H1 (cell line): ENCODE data around the gene NID1. TPM values are rescaled to one million over a fixed set of nuclear protein-coding genes. Genes with fewer than 3 reads are reported as not detected.

ENCODE experiments used
- CTCF ChIA-PET: fragments of 300-600 bp; sonication (Branson Sonifier 250); formaldehyde crosslinking; loops from one replicate; lab custom pipeline; 2021; ENCODE audit not compliant: partially characterized antibody; lab: Charles Lee
- POLR2A ChIA-PET: fragments of 300-600 bp; sonication (Branson Sonifier 250); formaldehyde crosslinking; loops from one replicate; lab custom pipeline; 2021; ENCODE audit warnings: inconsistent platforms; ENCODE audit not compliant: partially characterized antibody; lab: Charles Lee
- DNase-seq, 2 experiments: peaks; one replicate each; pipeline versions ENCODE4 v3.0.0 to v3.0.0-alpha.2; 2010 to 2022; ENCODE audit warnings: low spot score in 2 of 2, low read depth in 1 of 2, mixed read lengths in 1 of 2
- FAIRE-seq: peaks from 2 replicates; lab custom pipeline; 2011; peaks lifted over from hg19 to GRCh38; lab: Jason Lieb, UNC
- H2AFZ ChIP-seq: 2 replicates; pipeline ENCODE4 v1.8.1; 2012; ENCODE audit warnings: low read length, inconsistent platforms
- H2AK5ac ChIP-seq: 2 replicates; pipeline ENCODE4 v1.6.1; 2013; ENCODE audit warnings: low read depth, low read length
- H2BK120ac ChIP-seq: replicated peaks from 2 replicates; pipeline ENCODE3; 2013; ENCODE audit warnings: low read depth, low read length, inconsistent platforms
- H2BK12ac ChIP-seq: 2 replicates; pipeline ENCODE4 v1.6.1; 2013; ENCODE audit warnings: low read depth, low read length
- H2BK15ac ChIP-seq: 2 replicates; pipeline ENCODE4 v1.6.1; 2013; ENCODE audit warnings: low read length
- H2BK20ac ChIP-seq: 2 replicates; pipeline ENCODE4 v1.6.1; 2013; ENCODE audit warnings: low read length
- H2BK5ac ChIP-seq: 2 replicates; pipeline ENCODE4 v1.6.1; 2013; ENCODE audit warnings: low read depth, low read length
- H3K14ac ChIP-seq: 2 replicates; pipeline ENCODE4 v1.6.1; 2013; ENCODE audit warnings: inconsistent platforms; ENCODE audit not compliant: insufficient read length
- H3K18ac ChIP-seq: 2 replicates; pipeline ENCODE4 v1.6.1; 2013; ENCODE audit warnings: low read length; ENCODE audit errors: extremely low read depth
- H3K23ac ChIP-seq: 2 replicates; pipeline ENCODE4 v1.6.1; 2013; ENCODE audit warnings: inconsistent platforms; ENCODE audit not compliant: insufficient read length
- H3K23me2 ChIP-seq: 2 replicates; pipeline ENCODE4 v1.6.1; 2013; ENCODE audit warnings: low read depth, low read length
- H3K27ac ChIP-seq: 2 replicates; pipeline ENCODE4 v1.6.1; 2011; ENCODE audit warnings: low read depth, low read length, inconsistent platforms
- H3K27me3 ChIP-seq, 4 experiments: replicated peaks in 1 of 4; 1 replicate in 1 of 4; 2 replicates in 3 of 4; pipeline versions ENCODE4 v1.6.1 to v1.8.1; 2011 to 2013; ENCODE audit warnings: low read length in 3 of 4, mild to moderate bottlenecking in 3 of 4, inconsistent platforms in 2 of 4, mixed read lengths in 2 of 4, moderate library complexity in 1 of 4; ENCODE audit not compliant: control insufficient read depth in 3 of 4, insufficient read depth in 3 of 4; ENCODE audit errors: extremely low read depth in 1 of 4
- H3K36me3 ChIP-seq, 4 experiments: 2 replicates each; pipeline versions ENCODE4 v1.6.1 to v1.8.1; 2011 to 2013; ENCODE audit warnings: mild to moderate bottlenecking in 4 of 4, low read length in 3 of 4, moderate library complexity in 2 of 4, control low read depth in 1 of 4, inconsistent platforms in 1 of 4; ENCODE audit not compliant: insufficient read depth in 4 of 4, control insufficient read depth in 2 of 4
- H3K4ac ChIP-seq: replicated peaks from 2 replicates; pipeline ENCODE3; 2013; ENCODE audit warnings: low read length, low read depth, mixed read lengths, inconsistent platforms; ENCODE audit not compliant: insufficient read length
- H3K4me1 ChIP-seq, 4 experiments: replicated peaks in 1 of 4; 1 replicate in 1 of 4; 2 replicates in 3 of 4; pipeline versions ENCODE4 v1.6.1 to v1.8.1; 2011 to 2013; ENCODE audit warnings: low read length in 3 of 4, inconsistent platforms in 2 of 4, mixed read lengths in 1 of 4; ENCODE audit not compliant: insufficient read depth in 4 of 4, control insufficient read depth in 3 of 4
- H3K4me2 ChIP-seq, 2 experiments: 2 replicates each; pipeline versions ENCODE4 v1.6.1 to v1.8.1; 2011 to 2013; ENCODE audit warnings: low read depth in 2 of 2, low read length in 2 of 2, control low read depth in 1 of 2, inconsistent platforms in 1 of 2, mild to moderate bottlenecking in 1 of 2; ENCODE audit not compliant: insufficient read depth in 1 of 2
- H3K4me3 ChIP-seq, 4 experiments: fragments of 200-600, 300-600 bp in 1 of 4; sonication (generic), shearing (Covaris generic), sonication (Bioruptor Twin) in 1 of 4; 2 replicates each; pipeline versions ENCODE4 v1.5.1 to v1.8.1; 2011 to 2016; ENCODE audit warnings: low read length in 4 of 4, low read depth in 3 of 4, control low read depth in 2 of 4, inconsistent platforms in 2 of 4, mild to moderate bottlenecking in 2 of 4, mixed read lengths in 1 of 4, moderate library complexity in 1 of 4; ENCODE audit not compliant: insufficient read depth in 2 of 4; ENCODE audit errors: extremely low read depth in 1 of 4
- H3K56ac ChIP-seq: replicated peaks from 2 replicates; pipeline ENCODE3; 2013; ENCODE audit warnings: low read depth, mild to moderate bottlenecking, mixed read lengths, low read length, inconsistent platforms; ENCODE audit not compliant: insufficient read length
- H3K79me1 ChIP-seq: 2 replicates; pipeline ENCODE4 v1.6.1; 2013; ENCODE audit warnings: low read depth, low read length, control low read depth
- H3K79me2 ChIP-seq, 2 experiments: 2 replicates each; pipeline versions ENCODE4 v1.6.1 to v1.8.1; 2012 to 2013; ENCODE audit warnings: low read length in 2 of 2, mild to moderate bottlenecking in 2 of 2, inconsistent platforms in 1 of 2; ENCODE audit not compliant: insufficient read depth in 2 of 2, control insufficient read depth in 1 of 2
- H3K9ac ChIP-seq, 4 experiments: replicated peaks in 1 of 4; 1 replicate in 1 of 4; 2 replicates in 3 of 4; pipeline versions ENCODE4 v1.6.1 to v1.8.1; 2011 to 2013; ENCODE audit warnings: low read depth in 3 of 4, low read length in 3 of 4, control low read depth in 2 of 4, mild to moderate bottlenecking in 2 of 4, moderate library complexity in 2 of 4, inconsistent platforms in 1 of 4; ENCODE audit errors: extremely low read depth in 1 of 4
- H3K9me3 ChIP-seq, 2 experiments: 2 replicates each; pipeline versions ENCODE4 v1.6.1 to v1.8.1; 2012 to 2013; ENCODE audit warnings: mild to moderate bottlenecking in 2 of 2, moderate library complexity in 2 of 2, control low read depth in 1 of 2, inconsistent platforms in 1 of 2, low read depth in 1 of 2, low read length in 1 of 2, mixed read lengths in 1 of 2; ENCODE audit not compliant: insufficient read depth in 2 of 2
- H4K20me1 ChIP-seq, 2 experiments: replicated peaks in 1 of 2; 2 replicates each; pipeline versions ENCODE3 to v1.8.1; 2011 to 2013; ENCODE audit warnings: inconsistent platforms in 2 of 2, low read length in 2 of 2, mild to moderate bottlenecking in 1 of 2; ENCODE audit not compliant: insufficient read depth in 2 of 2, control insufficient read depth in 1 of 2
- H4K5ac ChIP-seq: 2 replicates; pipeline ENCODE4 v1.6.1; 2013; ENCODE audit warnings: low read length, low read depth, mixed read lengths, inconsistent platforms; ENCODE audit not compliant: insufficient read length
- H4K8ac ChIP-seq: 2 replicates; pipeline ENCODE4 v1.8.0; 2013; ENCODE audit warnings: mild to moderate bottlenecking, moderate library complexity, low read length, inconsistent platforms; ENCODE audit not compliant: insufficient read depth; ENCODE audit errors: extremely low read depth
- H4K91ac ChIP-seq: replicated peaks from 2 replicates; pipeline ENCODE3; 2013; ENCODE audit warnings: low read length, mixed read lengths, inconsistent platforms; ENCODE audit not compliant: insufficient read length
- EP300 ChIP-seq, 2 experiments: IDR thresholded peaks; 1 replicate in 1 of 2; 2 replicates in 1 of 2; pipeline ENCODE4 v1.6.1; 2011 to 2012; ENCODE audit warnings: low read depth in 2 of 2, low read length in 2 of 2, mild to moderate bottlenecking in 2 of 2, borderline replicate concordance in 1 of 2, inconsistent platforms in 1 of 2, moderate library complexity in 1 of 2
- MAFK ChIP-seq: IDR thresholded peaks from 2 replicates; pipeline ENCODE4 v1.6.1; 2012; ENCODE audit warnings: low read depth, mild to moderate bottlenecking, improper control_type of control experiment, low read length
- SP2 ChIP-seq: IDR thresholded peaks from 2 replicates; pipeline ENCODE4 v1.6.1; 2012; ENCODE audit warnings: mild to moderate bottlenecking, low read length, inconsistent platforms
- TAF7 ChIP-seq: optimal IDR thresholded peaks from 2 replicates; pipeline ENCODE3; 2011; ENCODE audit warnings: low read depth, mild to moderate bottlenecking, inconsistent platforms, low read length, moderate library complexity, borderline replicate concordance
- WGBS, 2 experiments: shearing (Covaris generic) in 1 of 2; methylation state at CpG; one replicate each; pipeline versions ENCODE4 v1.1.6 to v1.1.7; 2013 to 2015; ENCODE audit warnings: low lambda C conversion rate in 2 of 2, mixed read lengths in 2 of 2, inconsistent platforms in 1 of 2, low coverage in 1 of 2, missing lambda C conversion rate in 1 of 2; ENCODE audit not compliant: insufficient replicate concordance in 2 of 2, insufficient coverage in 1 of 2, insufficient read length in 1 of 2; ENCODE audit errors: extremely low coverage in 1 of 2, missing lambda C conversion rate in 1 of 2; 5-methylcytosine and 5-hydroxymethylcytosine counted together
- polyA plus RNA-seq, 7 experiments: library from polyadenylated mRNA; depleted of rRNA in 3 of 7; stranded (reverse) in 5 of 7; unstranded in 2 of 7; fragments of >200 nt in 5 of 7; fragments of 200-250 nt in 2 of 7; gene quantifications; 1 replicate in 5 of 7; 2 replicates in 1 of 7; 4 replicates in 1 of 7; pipeline versions ENCODE4 v1.2.1 to v1.2.3, GENCODE V29; 2011 to 2013; ENCODE audit warnings: missing spikeins in 2 of 7, mixed read lengths in 2 of 7
- total RNA-seq: library from RNA; stranded (reverse); fragmentation: NEBNext Ultra II Directional; extraction: Animal tissue kit (Norgen Biotek cat#: 25700); gene quantifications from 2 replicates; pipeline ENCODE4 v1.2.1, GENCODE V29; 2021

Gene NID1
- total and polyA plus RNA-seq, 2 of the 8 experiments (the other 6 are each of a cell fraction or from before 2014, with no cell fraction given) = 20.9 to 25.4 TPM

DNA sequence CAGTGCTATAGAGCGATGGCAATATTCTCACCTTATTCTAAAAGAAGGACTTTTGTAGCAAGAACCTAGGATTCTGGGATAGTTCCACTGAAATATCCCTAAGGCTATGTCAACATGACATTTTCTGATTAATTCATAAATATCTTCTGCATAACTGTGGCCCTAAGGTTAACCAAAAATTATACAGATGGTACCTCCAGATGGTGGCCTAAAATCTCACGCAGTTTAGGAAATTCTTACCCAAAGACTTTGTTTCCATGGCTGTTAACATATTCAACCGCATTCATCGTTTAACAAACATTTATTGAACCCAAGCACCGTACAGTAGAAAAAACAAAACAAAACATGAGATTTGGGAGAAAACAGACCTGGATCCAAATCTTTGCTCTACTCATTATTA is 19.1 kb downstream of the NID1 start:
- Histone ChIP-seq H3K14ac (no peak overlapping the region), H4K5ac (no peak overlapping the region), H3K79me1 (no peaks in the 10 kb centered on the region), H3K23me2 (no peaks in the 10 kb centered on the region), H2BK120ac (no peak overlapping the region), H4K91ac (no peak overlapping the region), H2AK5ac (no peak overlapping the region), H2AFZ (no peak overlapping the region), H3K23ac (no peak overlapping the region), H2BK20ac (no peak overlapping the region), H2BK15ac (no peak overlapping the region), H3K27ac (no peak overlapping the region), H3K4ac (no peak overlapping the region), H4K8ac (no peak overlapping the region), H3K4me3 (no peak overlapping the region), H3K9ac (no peak overlapping the region), H3K27me3 (no peaks in the 10 kb centered on the region), H3K4me1 (no peaks in the 10 kb centered on the region), H3K4me2 (no peak overlapping the region), H2BK5ac (no peak overlapping the region), H4K20me1 (no peaks in the 10 kb centered on the region), H3K36me3 (no peaks in the 10 kb centered on the region; a peak in 1 of 8 replicates), H3K56ac (no peak overlapping the region), H3K79me2 (no peaks in the 10 kb centered on the region), H3K9me3 (no peaks in the 10 kb centered on the region), H2BK12ac (no peak overlapping the region), H3K18ac (no peak overlapping the region)
- 95% methylated on average over 5 of the region's 5 CpGs; no CpG with 5 or more reads in 1 of the 2 experiments for WGBS, 2 experiments
- ChIA-PET CTCF (interaction anchor here (0.6 kb wide), 1 partner anchor 233 kb away, joined by 3 read pairs; no protein-coding TSS in a partner anchor), POLR2A (no interaction called here)
- DNase-seq (no peak), FAIRE-seq (no peak)
- TF ChIP-seq SP2 (no peak), MAFK (no peak), EP300 (IDR thresholded peaks at IDR 0.05; ENCODE audit: borderline replicate concordance in 1 of 2, low read depth in 2 of 2, low read length in 2 of 2) (no peak), TAF7 (no peak)
